ENCODE measurements around the gene METTL6.
A peak's percentile ranks its signal among the peaks of the same experiment; 100 is the strongest.
"Not testable (repeated sequence)": the region's sequence is repeated elsewhere in the genome, so short reads cannot be mapped to it uniquely, and the experiment has no call there.

Gene METTL6

DNA sequence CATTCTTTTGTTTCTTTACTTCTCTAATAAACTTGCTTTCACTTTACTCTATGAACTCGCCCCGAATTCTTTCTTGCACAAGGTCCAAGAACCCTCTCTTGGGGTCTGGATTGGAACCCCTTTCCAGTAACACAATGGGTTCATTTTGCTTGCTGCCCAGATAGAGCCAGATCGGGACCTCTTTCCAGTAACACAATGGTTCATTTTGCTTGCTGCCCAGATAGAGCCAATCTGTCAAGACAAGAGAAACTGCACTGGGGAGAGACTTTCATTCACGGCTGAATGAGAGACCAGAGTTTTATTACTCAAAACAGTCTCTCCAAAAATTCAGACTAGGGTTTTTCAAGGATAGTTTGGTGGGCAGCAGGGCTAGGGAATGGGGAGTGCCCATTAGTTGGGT lies 25.4 kb downstream of the METTL6 start:
- no peak for DNase-seq

DNA sequence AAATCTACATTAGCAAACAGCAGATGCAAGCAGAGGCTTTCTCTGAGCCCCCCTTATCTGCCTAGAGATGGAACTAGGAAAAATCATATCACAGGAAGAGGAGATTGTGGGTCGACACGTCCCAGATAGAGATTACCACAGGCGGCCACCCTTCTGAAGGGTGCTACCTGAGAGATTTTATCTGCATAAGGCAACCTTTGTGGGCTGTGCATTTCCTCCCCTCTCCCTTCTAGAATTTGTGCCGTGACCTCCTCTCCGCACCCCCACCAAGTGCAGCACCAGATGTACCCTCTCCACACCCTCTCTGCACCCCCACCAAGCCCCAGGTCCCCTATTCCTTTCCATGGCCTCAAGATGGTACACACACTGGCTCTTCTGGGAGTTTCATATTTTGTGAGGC lies 27.4 kb downstream of the METTL6 start:
- no peak for DNase-seq

DNA sequence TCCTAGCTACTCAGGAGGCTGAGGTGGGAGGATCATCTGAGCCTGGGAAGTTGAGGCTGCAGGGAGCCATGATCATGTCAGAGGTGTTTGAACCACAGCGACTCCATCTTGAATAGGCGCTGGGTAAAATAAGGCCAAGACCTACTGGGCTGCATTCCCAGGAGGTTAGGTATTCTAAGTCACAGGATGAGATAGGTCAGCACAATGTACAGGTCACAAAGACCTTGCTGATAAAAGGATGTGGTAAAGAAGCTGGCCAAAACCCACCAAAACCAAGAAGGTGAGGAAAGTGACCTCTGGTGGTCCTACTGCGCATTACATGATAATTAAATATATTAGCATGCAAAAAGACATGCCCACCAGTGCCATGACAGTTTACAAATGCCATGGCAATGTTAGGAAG lies 28.6 kb downstream of the METTL6 start:
- DNase-seq: not testable (repeated sequence)

DNA sequence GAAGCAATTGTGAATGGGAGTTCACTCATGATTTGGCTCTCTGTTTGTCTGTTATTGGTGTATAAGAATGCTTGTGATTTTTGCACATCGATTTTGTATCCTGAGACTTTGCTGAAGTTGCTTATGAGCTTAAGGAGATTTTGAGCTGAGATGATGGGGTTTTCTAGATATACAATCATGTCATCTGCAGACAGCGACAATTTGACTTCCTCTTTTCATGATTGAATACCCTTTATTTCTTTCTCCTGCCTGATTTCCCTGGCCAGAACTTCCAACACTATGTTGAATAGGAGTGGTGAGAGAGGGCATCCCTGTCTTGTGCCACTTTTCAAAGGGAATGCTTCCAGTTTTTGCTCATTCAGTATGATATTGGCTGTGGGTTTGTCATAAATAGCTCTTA lies 34.1 kb downstream of the METTL6 start:
- not testable (repeated sequence) for DNase-seq

DNA sequence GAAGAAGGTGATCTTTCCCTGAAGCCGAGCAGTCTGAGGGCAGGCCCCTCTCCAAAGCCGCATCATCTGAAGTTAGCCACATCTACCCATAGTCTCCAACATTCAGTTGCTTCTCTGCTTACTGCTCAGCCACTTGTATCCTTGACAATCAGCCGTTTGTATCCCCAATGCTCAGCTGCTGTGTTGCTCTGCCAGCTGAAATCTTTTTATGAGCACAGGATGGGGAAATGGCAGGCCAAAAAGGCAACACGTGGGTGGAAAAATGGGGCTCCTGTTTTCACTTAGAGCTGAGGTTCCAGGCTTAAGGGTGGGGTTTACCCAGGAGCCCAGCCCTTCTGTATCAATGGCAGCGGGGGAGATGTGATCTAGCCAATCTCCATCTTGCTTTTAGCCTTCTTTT lies 36.3 kb downstream of the METTL6 start:
- no peak for DNase-seq

DNA sequence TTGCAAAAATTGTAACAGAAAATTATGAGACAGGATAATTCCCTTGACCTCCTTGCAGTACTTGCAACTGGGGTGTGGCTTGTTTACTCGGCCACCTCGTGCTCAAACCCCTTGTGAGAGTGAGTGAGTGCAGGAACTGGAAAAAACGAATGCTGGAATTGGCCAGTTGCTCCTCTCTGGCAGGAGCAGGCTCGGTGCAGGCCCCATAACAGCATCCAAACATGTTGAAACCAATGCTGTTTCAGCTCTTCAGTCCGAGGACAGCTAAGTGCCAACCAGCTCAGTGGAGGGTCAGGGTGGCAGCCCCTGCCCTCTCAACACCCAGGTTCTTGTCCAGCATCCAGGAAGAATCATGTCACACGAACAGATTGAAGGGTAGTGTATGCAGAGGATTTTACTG lies 36.9 kb downstream of the METTL6 start:
- no peak for DNase-seq

DNA sequence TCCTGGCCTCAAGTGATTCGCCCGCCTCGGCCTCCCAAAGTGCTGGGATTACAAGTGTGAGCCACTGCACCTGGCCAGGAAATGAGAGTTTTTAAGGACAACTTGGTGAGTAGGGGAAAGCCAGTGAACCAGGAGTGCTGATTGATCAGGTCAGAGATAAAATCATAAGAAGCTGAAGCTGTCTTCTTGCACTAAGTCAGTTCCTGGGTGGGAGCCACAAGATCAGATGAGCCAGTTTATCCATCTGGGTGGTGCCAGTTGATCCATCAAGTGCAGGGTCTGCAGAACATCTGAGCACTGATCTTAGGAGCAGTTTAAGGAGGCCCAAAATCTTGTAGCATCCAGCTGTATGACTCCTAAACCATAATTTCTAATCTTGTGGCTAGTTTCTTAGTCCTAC lies 39.0 kb downstream of the METTL6 start:
- not testable (repeated sequence) for DNase-seq

DNA sequence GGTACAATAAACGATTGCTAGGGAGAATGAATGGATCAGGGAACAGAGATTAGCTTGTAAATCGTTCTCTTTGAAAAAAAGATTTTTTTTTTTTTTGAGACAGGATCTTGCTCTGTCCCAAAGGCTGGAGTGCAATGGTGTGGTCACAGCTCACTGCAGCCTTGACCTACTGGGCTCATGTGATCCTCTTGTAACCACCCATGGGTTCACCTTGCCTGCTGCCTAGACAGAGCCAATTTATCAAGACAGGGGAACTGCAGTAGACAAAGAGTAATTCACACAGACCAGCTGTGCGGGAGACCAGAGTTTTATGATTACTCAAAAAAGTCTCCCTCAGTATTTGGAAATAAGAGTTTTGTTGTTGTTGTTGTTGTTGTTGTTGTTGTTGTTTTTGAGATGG lies 39.6 kb downstream of the METTL6 start:
- no peak for DNase-seq

DNA sequence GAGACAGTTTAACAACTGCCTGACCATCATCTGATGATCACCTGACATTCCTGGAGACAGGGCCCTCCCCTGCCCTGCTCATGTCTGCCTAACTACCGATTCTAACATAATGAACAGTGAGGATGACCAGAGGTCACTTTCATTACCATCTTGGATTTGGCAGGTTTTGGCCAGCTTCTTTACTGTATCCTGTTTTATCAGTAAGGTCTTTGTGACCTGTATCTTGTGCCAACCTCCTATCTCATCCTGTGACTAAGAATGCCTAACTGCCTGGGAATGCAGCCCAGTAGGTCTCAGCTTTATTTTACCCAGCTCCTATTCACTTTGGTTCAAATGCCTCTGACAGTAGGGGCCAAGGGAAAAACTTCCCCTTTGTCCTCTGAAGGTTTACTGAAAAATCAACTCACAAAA lies 40.2 kb downstream of the METTL6 start:
- no peak for DNase-seq

DNA sequence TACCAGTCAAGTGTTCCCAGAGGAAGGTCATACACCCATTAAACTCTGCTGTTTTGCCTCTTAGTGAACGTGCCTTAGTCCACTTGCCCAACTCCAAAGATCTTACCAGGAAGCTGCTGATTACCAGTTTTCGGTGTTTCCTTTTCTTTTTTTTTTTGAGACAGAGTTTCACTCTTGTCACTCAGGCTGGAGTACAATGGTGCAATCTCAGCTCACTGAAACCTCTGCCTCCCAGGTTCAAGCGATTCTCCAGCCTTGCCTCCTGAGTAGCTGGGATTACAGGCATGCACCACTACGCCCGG lies 40.7 kb downstream of the METTL6 start:
- not testable (repeated sequence) for DNase-seq

DNA sequence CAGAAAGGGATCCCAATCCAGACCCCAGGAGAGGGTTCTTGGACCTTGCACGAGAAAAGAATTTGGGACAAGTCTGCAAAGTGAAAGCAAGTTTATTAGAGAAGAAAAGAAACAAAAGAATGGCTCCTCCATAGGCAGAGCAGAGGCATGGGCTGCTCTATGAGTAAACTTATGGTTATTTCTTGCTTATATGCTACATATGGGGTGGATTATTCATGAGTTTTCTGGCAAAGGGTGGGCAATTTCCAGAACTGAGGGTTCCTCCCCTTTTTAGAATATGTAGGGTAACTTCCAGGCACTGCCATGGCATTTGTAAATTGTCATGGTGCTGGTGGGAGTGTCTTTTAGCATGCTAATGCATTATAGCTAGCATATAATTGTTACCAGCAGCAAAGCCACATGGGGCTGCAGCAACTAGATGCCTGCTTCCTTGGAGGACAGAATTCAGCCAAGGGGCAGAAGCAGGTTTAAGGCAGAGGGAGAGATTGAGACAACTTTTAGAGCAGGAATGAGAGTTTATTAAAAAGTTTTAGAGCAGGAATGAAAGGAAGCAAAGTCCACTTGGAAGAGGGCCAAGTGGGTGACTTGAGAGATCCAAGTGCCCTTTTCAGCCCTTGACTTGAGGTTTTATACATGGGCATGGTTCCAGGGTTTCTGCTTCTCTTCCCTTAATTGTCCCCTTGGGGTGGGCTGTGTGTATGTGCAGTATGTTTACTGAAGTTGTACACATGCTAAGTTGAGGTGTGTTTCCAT lies 41.3 kb downstream of the METTL6 start:
- no peak for DNase-seq

DNA sequence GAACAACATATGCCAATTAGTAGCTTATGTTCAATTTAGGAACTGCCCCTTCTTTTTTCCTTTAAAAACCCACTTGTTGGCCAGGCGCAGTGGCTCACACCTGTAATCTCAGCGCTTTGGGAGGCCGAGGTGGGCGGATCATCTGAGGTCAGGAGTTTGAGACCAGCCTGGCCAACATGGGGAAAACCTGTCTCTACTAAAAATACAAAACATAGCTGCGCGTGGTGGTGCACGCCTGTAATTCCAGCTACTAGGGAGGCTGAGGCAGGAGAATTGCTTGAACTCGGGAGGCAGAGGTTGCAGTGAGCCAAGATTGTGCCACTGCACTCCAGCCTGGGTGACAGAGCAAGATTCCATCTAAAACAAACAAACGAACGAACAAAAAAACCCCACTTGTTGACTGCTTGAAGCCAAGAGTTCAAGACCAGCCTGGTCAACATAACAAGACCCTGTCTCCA lies 42.1 kb downstream of the METTL6 start:
- not testable (repeated sequence) for DNase-seq

DNA sequence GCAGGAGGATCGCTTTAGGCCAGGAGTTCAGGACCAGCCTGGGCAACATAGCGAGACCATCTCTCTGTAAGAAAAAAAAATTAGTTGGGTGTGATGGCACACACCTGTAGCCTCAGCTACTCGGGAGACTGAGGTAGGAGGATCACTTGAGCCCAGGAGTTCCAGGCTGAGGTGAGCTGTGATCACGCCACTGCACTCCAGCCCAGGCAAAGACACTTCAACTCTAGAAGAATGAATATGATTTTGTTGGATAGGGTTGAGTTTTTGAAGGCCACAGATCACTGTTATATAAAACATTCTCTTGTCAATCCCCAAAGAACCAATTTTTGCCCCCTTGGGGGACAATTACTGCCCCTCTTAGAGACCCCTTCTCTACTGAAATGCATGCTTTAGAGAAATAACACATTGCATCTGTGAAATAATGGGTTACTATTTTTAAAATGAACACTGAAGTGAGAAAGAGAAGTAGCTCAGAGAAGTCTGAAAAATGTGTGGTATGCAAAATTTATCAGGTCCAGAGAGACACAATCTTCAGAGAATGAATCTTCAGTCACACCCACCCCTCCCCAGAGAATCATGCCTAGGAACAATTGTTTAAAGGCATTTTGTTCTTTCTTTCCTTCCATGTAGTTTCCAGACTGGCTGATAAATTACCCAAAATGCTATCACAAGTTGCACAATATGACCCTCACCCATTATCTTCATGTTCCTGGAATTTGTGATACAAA lies 42.7 kb downstream of the METTL6 start:
- no peak for DNase-seq

DNA sequence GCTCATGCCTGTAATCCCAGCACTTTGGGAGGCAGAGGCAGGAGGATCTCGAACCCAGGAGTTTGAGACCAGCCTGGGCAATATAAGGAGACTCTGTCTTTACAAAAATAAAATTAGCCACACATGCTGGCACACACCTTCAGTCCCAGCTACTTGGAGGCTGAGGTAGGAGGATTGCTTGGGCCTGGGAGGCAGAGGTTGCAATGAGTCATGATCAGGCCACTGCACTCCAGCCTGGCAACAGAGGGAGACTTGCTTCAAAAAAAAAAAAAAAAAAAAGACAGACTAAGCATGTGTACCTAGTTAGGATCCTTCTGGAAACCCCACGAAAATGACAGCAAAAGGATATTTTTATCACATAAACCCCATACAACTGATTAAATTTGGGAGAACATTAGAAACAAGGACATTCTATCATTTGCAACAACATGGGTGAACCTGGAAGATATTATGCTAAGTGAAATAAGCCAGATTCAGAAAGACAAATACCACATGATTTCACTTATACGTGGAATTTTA lies 44.9 kb downstream of the METTL6 start:
- no peak for DNase-seq

DNA sequence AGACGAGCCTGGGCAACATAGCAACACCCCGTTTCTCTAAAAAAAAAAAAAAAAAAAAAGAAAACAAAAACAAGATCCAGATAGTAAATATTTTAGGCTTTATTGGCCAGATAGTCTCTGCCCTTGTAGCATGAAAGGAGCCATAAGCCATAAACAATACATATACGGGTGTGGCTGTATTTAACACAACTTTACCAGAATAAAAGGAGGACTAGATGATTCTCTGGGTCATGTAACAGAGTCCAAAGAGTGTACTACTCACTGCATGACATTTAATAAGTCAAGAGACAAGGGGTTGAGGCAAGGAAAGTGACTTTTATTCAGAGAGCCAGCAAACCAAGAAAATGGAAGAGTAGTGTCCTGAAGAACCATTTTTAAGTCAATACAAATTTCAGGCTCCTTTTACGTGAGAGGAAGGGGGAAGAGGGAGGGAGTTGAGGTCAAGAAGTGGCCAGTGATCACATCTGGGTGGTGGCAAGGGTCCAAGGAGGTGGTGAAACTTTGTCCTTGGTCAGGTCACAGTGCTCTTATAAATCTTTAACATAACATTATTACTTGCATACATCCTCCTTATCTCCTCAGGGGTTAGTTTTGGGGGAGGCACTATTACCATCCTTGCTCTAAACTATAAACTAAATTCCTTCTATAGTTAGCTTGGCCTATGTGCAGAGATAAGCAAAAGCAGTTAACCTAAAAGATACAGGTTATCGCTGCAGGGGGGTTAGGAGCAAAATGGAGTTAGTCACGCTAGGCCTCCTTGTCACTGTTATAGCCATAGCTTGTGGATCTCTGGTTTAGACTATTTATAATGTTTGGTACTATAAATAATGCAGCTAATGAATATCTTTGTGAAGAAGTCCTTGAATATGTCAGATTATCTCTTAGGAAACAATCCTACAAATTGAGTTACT lies 46.1 kb downstream of the METTL6 start:
- DNase-seq: no peak

DNA sequence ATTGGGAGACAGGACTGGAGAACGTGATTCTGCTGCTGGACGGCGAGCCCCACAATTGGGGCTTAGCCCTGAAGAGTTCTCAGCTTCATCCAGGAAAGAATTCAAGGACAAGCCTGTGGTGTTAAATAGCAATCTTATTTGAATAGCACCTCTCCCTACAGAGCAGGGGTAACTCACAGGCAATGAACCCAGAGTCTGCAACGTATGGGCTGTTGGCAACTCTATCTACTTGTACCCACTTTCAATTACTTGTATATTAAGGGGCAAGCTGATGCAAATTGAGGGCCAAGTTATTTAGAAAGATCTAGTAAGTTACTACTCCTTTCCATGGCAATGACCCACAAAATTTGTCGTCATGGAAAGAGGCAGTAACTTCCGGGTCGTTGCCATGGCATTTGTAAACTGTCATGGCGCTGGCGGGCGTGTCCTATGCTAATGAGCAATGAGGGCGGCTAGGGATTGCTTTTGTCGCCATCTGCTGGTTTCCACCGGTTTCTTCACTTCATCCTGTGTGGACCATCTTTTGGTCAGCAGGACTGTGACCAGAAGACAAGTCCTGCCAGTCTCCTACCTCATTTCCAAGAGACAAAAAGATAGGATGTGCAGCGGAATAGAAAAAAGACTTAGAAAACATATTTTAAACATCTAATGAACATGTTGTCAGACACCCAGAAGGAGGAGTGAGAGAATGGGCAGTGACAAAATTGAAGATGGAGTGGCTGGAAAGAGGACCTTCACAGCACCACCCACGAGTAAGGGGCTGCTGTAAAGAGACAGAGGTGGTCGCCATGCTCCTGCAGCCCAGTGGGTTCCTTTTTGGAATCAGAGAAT lies 49.2 kb downstream of the METTL6 start:
- DNase-seq: peak; percentile 92

DNA sequence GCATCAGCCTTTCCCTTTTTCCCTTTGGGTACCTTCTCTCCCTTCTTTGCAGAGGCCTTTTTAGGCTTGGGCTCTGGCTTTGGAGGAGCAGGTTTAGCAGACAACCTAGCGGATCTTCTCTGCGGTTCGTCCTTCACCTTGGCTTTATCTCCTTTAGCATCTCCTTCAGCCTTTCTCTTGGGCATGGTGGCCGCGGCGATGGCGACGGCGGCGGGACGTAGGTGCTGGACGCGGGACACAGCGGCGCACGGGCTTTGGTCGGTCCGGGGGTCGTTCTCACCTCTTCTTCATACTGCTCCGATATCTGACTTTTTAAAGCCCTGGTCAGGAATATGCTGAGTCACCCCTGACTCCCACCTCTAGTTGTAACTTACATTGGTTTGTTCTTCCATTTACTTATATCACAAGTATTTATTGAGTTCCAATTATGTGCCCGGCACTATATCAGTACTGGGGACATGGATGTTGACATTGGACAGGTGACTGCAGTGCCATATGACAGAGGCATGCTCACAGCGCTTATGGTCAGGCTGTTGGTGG lies 51.8 kb downstream of the METTL6 start:
- DNase-seq: no peak

DNA sequence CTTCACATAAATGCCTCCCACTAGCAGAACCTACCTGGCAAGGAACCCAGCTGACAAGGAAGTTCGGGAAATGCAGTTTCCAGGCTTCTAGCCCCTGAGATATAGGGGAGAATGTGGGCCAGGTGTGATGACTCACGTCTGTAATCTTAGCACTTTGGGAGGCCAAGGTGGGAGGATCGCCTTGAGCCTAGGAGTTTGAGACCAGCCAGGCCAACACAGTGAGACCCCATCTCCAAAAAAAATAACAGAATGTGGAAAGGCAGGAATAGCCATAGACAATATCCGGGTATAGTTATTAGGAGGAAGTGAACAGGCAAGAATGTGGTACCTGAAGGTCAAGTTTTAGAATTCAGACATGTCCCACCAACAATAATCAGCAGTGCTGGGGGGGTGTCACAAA lies 54.4 kb downstream of the METTL6 start:
- DNase-seq: no peak

DNA sequence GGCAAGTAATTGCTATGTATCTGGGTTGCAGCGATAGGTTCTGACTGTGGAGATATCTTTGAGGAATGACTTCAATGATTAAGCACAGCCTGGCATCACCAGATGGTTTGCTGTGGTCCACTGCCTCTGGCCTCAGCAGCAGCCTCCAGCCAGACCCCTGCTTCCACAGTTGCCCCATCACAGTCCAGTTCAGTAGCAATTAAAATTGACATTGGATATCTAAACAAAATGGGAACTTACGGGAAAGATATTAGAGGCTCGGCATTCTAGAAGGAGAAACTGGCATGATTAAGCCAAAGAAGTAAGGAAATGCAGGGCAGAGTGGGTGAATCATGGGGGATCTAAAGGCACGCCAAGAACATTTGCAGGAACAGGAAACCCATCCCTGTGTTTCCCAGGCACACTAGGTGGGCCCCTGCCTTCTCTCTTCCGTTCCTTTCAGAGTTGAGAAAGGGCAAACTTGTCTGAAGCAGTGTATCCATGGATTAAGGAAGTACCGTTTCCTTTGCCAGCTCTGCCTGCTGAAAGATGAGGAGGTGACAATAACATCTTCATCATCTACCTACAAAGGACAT lies 58.7 kb downstream of the METTL6 start:
- DNase-seq: no peak

DNA sequence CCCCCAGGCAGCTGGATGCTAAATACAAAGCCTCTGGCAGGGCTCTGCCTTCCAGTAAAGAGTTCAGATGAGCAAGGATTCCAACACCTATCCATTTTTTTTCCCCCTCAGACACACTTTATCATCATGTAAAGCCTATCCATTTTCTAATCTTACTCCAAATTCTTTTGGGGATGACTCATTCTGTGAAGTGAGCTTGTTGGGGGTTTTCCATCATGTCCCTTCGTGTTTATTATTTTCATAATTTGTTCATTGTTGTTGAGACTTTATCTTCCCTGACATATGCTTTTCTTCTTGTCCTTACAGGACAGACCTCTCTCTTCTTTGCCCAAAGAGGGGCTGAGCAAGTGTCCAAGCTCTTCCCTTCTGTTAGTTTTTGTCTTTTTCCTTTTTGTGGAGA lies 60.3 kb downstream of the METTL6 start:
- no peak for DNase-seq

DNA sequence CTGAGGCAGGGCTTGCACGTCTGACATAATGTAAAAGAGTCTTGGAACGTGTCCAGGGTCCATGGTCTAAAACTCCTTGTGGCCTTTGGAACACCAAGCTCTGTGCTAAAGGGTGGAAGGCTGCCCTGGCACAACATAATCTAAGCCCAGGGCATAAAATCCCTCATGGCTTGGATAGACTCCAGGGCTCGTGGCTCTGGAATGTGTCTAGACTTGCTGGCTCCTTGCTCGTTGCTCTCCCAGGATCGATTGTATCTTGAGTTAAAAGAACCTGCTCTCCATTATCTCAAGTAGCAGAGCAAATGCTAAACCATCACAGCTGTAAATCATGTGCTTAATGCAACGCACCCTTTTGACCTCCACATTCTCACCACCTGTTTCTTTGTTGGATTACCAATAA lies 63.3 kb downstream of the METTL6 start:
- not testable (repeated sequence) for DNase-seq

All from left hindlimb (tissue), 1 donor.